ENCODE results near the gene RILPL1.

The RILPL1 gene

DNA sequence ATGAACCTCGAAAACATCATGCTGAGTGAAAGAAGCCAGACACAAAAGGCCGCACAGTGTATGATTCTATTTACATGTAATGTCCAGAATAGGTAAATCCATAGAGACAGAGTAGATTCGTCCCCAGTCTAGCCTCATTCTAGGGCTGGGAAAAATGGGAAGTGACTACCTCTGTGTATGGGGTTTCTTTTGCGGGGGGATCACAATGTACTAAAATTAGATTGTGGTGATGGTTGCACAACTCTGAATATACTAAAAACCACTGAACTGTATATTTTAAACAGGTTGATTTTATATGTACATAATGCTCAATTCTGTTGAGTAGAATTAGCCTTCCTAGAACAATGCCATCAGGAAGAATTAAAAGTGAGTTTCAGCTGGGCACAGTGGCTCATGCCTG is 90.7 kb downstream of the RILPL1 start:
- TF ChIP-seq EGR1 (IDR thresholded peaks at IDR 0.05) = no peak
- no peak for TF ChIP-seq NFIC (IDR thresholded peaks at IDR 0.05)
- no peak for TF ChIP-seq FOXM1 (IDR thresholded peaks at IDR 0.05; ENCODE audit: borderline replicate concordance, low read depth)

DNA sequence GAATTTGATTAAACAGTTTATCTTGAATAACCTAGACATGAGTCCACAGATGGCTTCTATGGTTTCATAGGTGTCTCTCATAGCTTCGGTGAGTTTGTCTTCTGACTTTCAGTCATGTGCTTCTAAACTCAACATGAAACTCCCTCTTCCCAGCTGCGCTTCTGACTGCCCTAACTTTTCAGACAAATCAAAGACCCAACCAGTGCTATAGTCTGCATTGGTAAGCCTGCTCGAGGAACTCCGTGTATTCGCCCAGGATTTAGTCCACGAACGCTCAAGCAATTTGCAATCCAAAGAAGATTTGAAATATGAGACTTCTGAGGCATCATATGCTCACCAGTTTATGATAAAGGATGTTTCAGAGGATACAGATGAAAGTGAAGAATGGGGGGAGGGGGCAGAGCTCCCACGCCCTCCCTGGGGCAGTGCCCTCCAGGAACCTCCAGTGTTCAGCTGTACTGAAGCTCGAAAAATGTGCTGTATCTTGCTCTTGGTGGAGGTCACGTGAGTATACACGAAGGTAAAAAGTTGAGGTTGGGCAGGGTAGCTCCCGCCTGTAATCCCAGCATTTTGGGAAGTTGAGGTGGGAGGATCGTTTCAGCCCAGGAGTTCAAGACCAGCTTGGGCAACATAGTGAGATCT is 91.9 kb downstream of the RILPL1 start:
- TF ChIP-seq YY1 (IDR thresholded peaks at IDR 0.05; ENCODE audit: low read depth) = no peak
- no peak for TF ChIP-seq NFIC (IDR thresholded peaks at IDR 0.05)
- TF ChIP-seq, protein P1, sequence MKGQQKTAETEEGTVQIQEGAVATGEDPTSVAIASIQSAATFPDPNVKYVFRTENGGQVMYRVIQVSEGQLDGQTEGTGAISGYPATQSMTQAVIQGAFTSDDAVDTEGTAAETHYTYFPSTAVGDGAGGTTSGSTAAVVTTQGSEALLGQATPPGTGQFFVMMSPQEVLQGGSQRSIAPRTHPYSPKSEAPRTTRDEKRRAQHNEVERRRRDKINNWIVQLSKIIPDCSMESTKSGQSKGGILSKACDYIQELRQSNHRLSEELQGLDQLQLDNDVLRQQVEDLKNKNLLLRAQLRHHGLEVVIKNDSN (IDR thresholded peaks at IDR 0.05) = no peak
- no peak for TF ChIP-seq TCF12 (IDR thresholded peaks at IDR 0.05; ENCODE audit: low read depth)
- TF ChIP-seq CREB1 (IDR thresholded peaks at IDR 0.05; ENCODE audit: low read depth) = no peak
- TF ChIP-seq TEAD4 (IDR thresholded peaks at IDR 0.05) = no peak
- TF ChIP-seq RAD21 (IDR thresholded peaks at IDR 0.05; ENCODE audit: low read depth) = no peak
- TF ChIP-seq, protein P2, sequence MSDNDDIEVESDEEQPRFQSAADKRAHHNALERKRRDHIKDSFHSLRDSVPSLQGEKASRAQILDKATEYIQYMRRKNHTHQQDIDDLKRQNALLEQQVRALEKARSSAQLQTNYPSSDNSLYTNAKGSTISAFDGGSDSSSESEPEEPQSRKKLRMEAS (IDR thresholded peaks at IDR 0.05) = no peak
- no peak for TF ChIP-seq ZBTB7A (IDR thresholded peaks at IDR 0.05; ENCODE audit: low read depth)
- TF ChIP-seq CEBPB (IDR thresholded peaks at IDR 0.05) = no peak
- no peak for TF ChIP-seq EP300 (IDR thresholded peaks at IDR 0.05; ENCODE audit: borderline replicate concordance)
- TF ChIP-seq, protein P3, sequence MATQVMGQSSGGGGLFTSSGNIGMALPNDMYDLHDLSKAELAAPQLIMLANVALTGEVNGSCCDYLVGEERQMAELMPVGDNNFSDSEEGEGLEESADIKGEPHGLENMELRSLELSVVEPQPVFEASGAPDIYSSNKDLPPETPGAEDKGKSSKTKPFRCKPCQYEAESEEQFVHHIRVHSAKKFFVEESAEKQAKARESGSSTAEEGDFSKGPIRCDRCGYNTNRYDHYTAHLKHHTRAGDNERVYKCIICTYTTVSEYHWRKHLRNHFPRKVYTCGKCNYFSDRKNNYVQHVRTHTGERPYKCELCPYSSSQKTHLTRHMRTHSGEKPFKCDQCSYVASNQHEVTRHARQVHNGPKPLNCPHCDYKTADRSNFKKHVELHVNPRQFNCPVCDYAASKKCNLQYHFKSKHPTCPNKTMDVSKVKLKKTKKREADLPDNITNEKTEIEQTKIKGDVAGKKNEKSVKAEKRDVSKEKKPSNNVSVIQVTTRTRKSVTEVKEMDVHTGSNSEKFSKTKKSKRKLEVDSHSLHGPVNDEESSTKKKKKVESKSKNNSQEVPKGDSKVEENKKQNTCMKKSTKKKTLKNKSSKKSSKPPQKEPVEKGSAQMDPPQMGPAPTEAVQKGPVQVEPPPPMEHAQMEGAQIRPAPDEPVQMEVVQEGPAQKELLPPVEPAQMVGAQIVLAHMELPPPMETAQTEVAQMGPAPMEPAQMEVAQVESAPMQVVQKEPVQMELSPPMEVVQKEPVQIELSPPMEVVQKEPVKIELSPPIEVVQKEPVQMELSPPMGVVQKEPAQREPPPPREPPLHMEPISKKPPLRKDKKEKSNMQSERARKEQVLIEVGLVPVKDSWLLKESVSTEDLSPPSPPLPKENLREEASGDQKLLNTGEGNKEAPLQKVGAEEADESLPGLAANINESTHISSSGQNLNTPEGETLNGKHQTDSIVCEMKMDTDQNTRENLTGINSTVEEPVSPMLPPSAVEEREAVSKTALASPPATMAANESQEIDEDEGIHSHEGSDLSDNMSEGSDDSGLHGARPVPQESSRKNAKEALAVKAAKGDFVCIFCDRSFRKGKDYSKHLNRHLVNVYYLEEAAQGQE (IDR thresholded peaks at IDR 0.05; ENCODE audit: low read depth) = no peak
- no peak for TF ChIP-seq EGR1 (IDR thresholded peaks at IDR 0.05)
- no peak for TF ChIP-seq FOXM1 (IDR thresholded peaks at IDR 0.05; ENCODE audit: borderline replicate concordance, low read depth)

DNA sequence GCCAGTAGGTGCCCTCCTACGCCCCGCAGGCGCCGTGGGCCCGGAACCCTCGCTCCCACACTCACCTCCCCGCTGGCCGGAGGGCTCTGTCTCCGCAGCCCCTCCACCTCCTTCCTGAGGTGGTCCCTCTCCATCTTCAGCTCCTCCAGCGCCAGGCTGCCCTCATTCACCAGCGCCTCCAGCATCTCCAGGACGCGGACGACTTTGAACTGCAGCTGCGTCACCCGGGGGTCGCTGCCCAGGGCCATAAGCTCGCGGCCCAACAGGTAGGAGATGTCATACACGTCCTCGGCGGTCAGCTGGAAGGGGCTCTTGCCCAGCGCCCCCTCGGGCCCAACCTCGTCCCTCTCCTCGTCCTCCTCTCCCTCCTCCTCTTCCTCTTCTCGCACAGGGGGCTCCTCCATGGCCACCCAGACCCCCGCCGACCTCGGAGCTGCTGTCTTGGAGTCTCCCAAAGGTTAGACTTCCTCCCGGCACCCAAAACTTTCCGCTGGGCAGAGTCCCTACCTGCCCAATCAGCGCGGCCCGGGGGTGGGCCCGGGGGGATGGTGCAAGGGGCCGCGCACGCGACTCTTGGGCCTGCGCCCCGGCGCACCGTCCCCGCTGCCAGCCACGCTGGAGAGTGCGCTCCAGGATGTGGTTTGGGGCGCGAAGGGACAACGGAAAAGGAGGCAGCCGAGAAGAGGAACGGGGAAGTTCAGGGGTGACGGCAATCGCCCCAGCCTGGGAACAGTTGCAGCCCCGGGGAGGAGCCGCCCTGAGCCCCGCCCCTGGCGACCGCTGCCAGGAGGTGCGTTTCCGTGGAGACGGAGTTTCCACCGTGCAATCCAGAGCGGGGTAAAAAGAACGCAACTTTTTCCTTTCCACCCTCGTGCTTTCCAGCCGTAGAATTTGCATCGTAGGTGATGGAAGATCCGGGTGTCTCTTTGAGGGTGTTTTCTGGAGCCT is 97.2 kb downstream of the RILPL1 start, which contains the start of gene RILPL2:
RILPL2 (minus strand) TSS at position 668 of the 948 bp plus-strand sequence; CDS start at position 404, 264 bp downstream.
- TF ChIP-seq CREB1 (IDR thresholded peaks at IDR 0.05; ENCODE audit: low read depth) (no peak), EGR1 (IDR thresholded peaks at IDR 0.05) (peak; percentile 25; the same call in 1 of the 2 replicates), EP300 (IDR thresholded peaks at IDR 0.05; ENCODE audit: borderline replicate concordance) (peak; percentile 21; the same call in 1 of the 2 replicates), TEAD4 (IDR thresholded peaks at IDR 0.05) (no peak; the same call in 1 of the 2 replicates), NFIC (IDR thresholded peaks at IDR 0.05) (peak; percentile 38), YY1 (IDR thresholded peaks at IDR 0.05; ENCODE audit: low read depth) (no peak), CEBPB (IDR thresholded peaks at IDR 0.05) (peak; percentile 21; the same call in 1 of the 2 replicates), FOXM1 (IDR thresholded peaks at IDR 0.05; ENCODE audit: borderline replicate concordance, low read depth) (no peak), ZBTB7A (IDR thresholded peaks at IDR 0.05; ENCODE audit: low read depth) (peak; percentile 95), RAD21 (IDR thresholded peaks at IDR 0.05; ENCODE audit: low read depth) (no peak), TAF1 (IDR thresholded peaks at IDR 0.05; ENCODE audit: low read depth) (peak; percentile 74)
- TF ChIP-seq, protein P2 (IDR thresholded peaks at IDR 0.05) = peak; percentile 90
- TF ChIP-seq, protein P1 (IDR thresholded peaks at IDR 0.05) = 0 out of 2 replicates have a peak, but pooled peaks have one; percentile 10

DNA sequence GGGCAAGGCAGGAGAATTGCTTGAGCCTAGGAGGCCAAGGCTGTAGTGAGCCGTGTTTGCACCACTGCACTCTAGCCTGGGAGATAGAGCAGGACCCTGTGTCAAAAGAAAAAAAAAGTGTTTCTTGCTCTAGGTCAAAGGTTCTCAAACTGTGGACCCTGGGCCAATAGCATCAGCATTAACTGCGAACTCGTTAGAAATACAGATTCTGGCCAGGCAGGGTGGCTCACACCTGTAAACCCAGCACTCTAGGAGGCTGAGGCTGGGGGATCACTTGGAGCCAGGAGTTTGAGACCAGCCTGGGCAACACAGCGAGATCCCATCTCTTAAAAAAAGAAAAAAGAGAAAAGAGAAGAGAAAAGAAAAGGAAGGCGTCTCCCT is 97.9 kb downstream of the RILPL1 start:
- no peak for TF ChIP-seq EP300 (IDR thresholded peaks at IDR 0.05; ENCODE audit: borderline replicate concordance)
- TF ChIP-seq, protein P3 (IDR thresholded peaks at IDR 0.05; ENCODE audit: low read depth) = no peak
- no peak for TF ChIP-seq TCF12 (IDR thresholded peaks at IDR 0.05; ENCODE audit: low read depth)
- TF ChIP-seq TAF1 (IDR thresholded peaks at IDR 0.05; ENCODE audit: low read depth) = no peak
- TF ChIP-seq, protein P2 (IDR thresholded peaks at IDR 0.05) = no peak
- no peak for TF ChIP-seq EGR1 (IDR thresholded peaks at IDR 0.05)

DNA sequence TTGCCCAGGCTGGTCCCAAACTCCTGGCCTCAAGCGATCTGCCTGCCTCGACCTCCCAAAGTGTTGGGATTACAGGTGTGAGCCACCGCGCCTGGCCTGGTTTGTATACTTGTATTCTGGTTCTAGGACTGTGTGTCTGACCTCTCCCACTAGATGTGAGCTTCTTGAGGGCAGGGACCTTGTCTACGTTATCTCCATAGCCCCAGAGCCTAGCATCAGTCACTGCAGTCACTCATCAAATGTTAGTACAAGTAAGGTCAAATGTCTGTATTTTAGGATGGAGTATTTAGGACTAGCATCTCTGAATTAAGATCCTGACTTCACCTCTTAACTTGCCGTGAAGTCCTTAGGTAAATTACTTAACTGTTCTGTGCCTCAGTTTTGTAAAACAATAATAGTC is 99.9 kb downstream of the RILPL1 start:
- TF ChIP-seq, protein P3 (IDR thresholded peaks at IDR 0.05; ENCODE audit: low read depth) = no peak
- TF ChIP-seq TCF12 (IDR thresholded peaks at IDR 0.05; ENCODE audit: low read depth) (no peak), RAD21 (IDR thresholded peaks at IDR 0.05; ENCODE audit: low read depth) (no peak), TEAD4 (IDR thresholded peaks at IDR 0.05) (no peak), NFIC (IDR thresholded peaks at IDR 0.05) (no peak), EP300 (IDR thresholded peaks at IDR 0.05; ENCODE audit: borderline replicate concordance) (no peak), TAF1 (IDR thresholded peaks at IDR 0.05; ENCODE audit: low read depth) (no peak), YY1 (IDR thresholded peaks at IDR 0.05; ENCODE audit: low read depth) (no peak), CREB1 (IDR thresholded peaks at IDR 0.05; ENCODE audit: low read depth) (no peak), CEBPB (IDR thresholded peaks at IDR 0.05) (no peak), FOXM1 (IDR thresholded peaks at IDR 0.05; ENCODE audit: borderline replicate concordance, low read depth) (no peak), ZBTB7A (IDR thresholded peaks at IDR 0.05; ENCODE audit: low read depth) (no peak)
- TF ChIP-seq, protein P2 (IDR thresholded peaks at IDR 0.05) = no peak
- TF ChIP-seq, protein P1 (IDR thresholded peaks at IDR 0.05) = no peak
